GM23338 (cell line): ENCODE measurements around the gene VAMP7. TPM values are rescaled to one million over a fixed set of nuclear protein-coding genes. Genes with fewer than 3 reads are reported as not detected.
"Not testable (repeated sequence)": the region's sequence is repeated elsewhere in the genome, so short reads cannot be mapped to it uniquely, and the experiment has no call there.

Experiments
- ATAC-seq: fragments of 200-7000 bp; cut with Tn5 transposase; 3 replicates; pipeline ENCODE4 v1.9.1; 2020
- DNase-seq: peaks from one replicate; pipeline ENCODE4 v3.0.0-alpha.2; 2015; ENCODE audit warnings: low spot score
- H2AFZ ChIP-seq: fragments of 200-600 bp; sonication (generic); 2 replicates; pipeline ENCODE4 v1.8.0; 2016; ENCODE audit warnings: antibody characterized with exemption, mild to moderate bottlenecking, moderate library complexity
- H3F3A ChIP-seq: fragments of 200-600 bp; sonication (generic); replicated peaks from 2 replicates; pipeline ENCODE4 v1.8.0; 2017; ENCODE audit warnings: antibody characterized with exemption, mixed run types, low read depth
- H3K27ac ChIP-seq: fragments of 200-600 bp; sonication (generic); 2 replicates; pipeline ENCODE4 v1.6.1; 2016; ENCODE audit warnings: low read depth
- H3K27me3 ChIP-seq: fragments of 200-600 bp; sonication (generic); 2 replicates; pipeline ENCODE4 v1.8.0; 2016; ENCODE audit warnings: mild to moderate bottlenecking, mixed run types, moderate library complexity; ENCODE audit not compliant: insufficient read depth
- H3K36me3 ChIP-seq: fragments of 200-600 bp; sonication (generic); 2 replicates; pipeline ENCODE4 v1.8.0; 2016; ENCODE audit warnings: mild to moderate bottlenecking; ENCODE audit not compliant: insufficient read depth
- H3K4me1 ChIP-seq: fragments of 200-600 bp; sonication (generic); 2 replicates; pipeline ENCODE4 v1.8.0; 2016; ENCODE audit warnings: mild to moderate bottlenecking, moderate library complexity; ENCODE audit not compliant: insufficient read depth
- H3K4me2 ChIP-seq: fragments of 200-600 bp; sonication (generic); 2 replicates; pipeline ENCODE4 v1.7.1; 2017; ENCODE audit warnings: mixed run types
- H3K4me3 ChIP-seq: fragments of 200-600 bp; sonication (generic); 2 replicates; pipeline ENCODE4 v1.6.1; 2016; ENCODE audit warnings: mixed run types
- H3K79me2 ChIP-seq: fragments of 200-600 bp; sonication (generic); replicated peaks from 2 replicates; pipeline ENCODE4 v1.8.0; 2017; ENCODE audit warnings: mild to moderate bottlenecking; ENCODE audit not compliant: insufficient read depth
- H3K9me2 ChIP-seq: fragments of 200-600 bp; sonication (generic); 2 replicates; pipeline ENCODE4 v1.8.0; 2017; ENCODE audit not compliant: insufficient read depth
- H4K20me1 ChIP-seq: fragments of 200-600 bp; sonication (generic); replicated peaks from 2 replicates; pipeline ENCODE4 v1.8.0; 2017; ENCODE audit warnings: mild to moderate bottlenecking; ENCODE audit not compliant: insufficient read depth
- H3K27ac Mint-ChIP-seq: 2 replicates; pipeline ENCODE4 v1.8.0; 2020; ENCODE audit warnings: inconsistent platforms, mild to moderate bottlenecking, moderate library complexity, mixed read lengths
- H3K27me3 Mint-ChIP-seq: 3 replicates; pipeline ENCODE4 v1.8.0; 2022; ENCODE audit warnings: low read depth, mild to moderate bottlenecking, moderate library complexity, mixed read lengths, inconsistent platforms; ENCODE audit not compliant: insufficient read depth, poor library complexity
- H3K36me3 Mint-ChIP-seq: 3 replicates; pipeline ENCODE4 v1.8.0; 2021; ENCODE audit warnings: low read depth, mild to moderate bottlenecking, inconsistent platforms, moderate library complexity, mixed read lengths
- H3K4me1 Mint-ChIP-seq: 3 replicates; pipeline ENCODE4 v1.8.0; 2020; ENCODE audit warnings: mild to moderate bottlenecking, inconsistent platforms, mixed read lengths
- H3K4me3 Mint-ChIP-seq: 3 replicates; pipeline ENCODE4 v1.8.0; 2021; ENCODE audit warnings: moderate library complexity, mild to moderate bottlenecking, inconsistent platforms, mixed read lengths
- H3K9me3 Mint-ChIP-seq: 3 replicates; pipeline ENCODE4 v1.8.0; 2020; ENCODE audit warnings: moderate library complexity, mild to moderate bottlenecking, inconsistent platforms, mixed read lengths
- STAT1 ChIP-seq: IDR thresholded peaks from one replicate; pipeline ENCODE4 v1.6.1; 2016; ENCODE audit warnings: antibody characterized with exemption; ENCODE audit not compliant: unreplicated experiment
- ZNF114 ChIP-seq: fragments of 250-450 bp; sonication (Bioruptor Pico); IDR thresholded peaks from 2 replicates; pipeline ENCODE4 v1.5.0; 2020; ENCODE audit warnings: mild to moderate bottlenecking, moderate library complexity
- polyA plus RNA-seq: library from polyadenylated mRNA; unstranded; fragments of >200 nt; fragmentation: Nextera tagmentation; extraction: Ambion mirVana; gene quantifications from 2 replicates; pipeline ENCODE4 v1.2.1, GENCODE V29; 2016
- total RNA-seq: library from RNA; depleted of rRNA; stranded (reverse); fragments of >200 nt; shearing (Covaris generic); gene quantifications from 2 replicates; pipeline ENCODE4 v1.2.3, GENCODE V29; 2014
- TF ChIP-seq, protein P1 (sequence below), 2 experiments: fragments of 200-600 bp in 1 of 2; sonication (generic) in 1 of 2; conservative IDR thresholded peaks; 2 replicates each; pipeline versions ENCODE4 v1.5.1 to v1.6.1; 2016 to 2017; ENCODE audit warnings: antibody characterized with exemption in 2 of 2, low read depth in 2 of 2, mild to moderate bottlenecking in 2 of 2, moderate library complexity in 1 of 2

The VAMP7 gene
- total and polyA plus RNA-seq, 2 experiments from 2014 or later = 14.0 to 22.7 TPM

DNA sequence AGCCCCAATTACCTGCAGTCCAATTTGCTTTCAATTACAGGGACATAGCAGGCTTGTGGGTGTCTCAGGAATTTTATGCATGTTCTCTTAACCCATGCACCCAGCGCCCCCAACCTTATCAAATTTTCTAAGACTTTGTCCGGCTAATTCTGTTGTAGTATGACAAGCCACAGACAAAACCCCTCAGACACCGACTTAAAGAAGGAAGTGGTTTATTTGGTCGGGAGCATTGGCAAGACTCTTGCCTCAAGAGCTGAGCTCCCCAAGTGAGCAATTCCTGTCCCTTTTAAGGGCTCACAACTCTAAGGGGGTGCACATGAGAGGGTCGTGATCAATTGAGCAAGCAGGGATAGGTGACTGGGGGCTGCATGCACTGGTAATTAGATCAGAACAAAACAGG lies 87.6 kb downstream of the VAMP7 start:
- Histone ChIP-seq H3K4me2 (no peak overlapping the region), H3K4me1 (no peaks in the 10 kb centered on the region), H3K36me3 (no peaks in the 10 kb centered on the region; the same call in 1 of the 2 replicates), H3K27me3 (no peaks in the 10 kb centered on the region), H4K20me1 (no peaks in the 10 kb centered on the region), H3K4me3 (no peak overlapping the region), H3K79me2 (no peaks in the 10 kb centered on the region), H3K27ac (no peak overlapping the region), H3K9me2 (no peaks in the 10 kb centered on the region), H3F3A (no peaks in the 10 kb centered on the region), H2AFZ (no peak overlapping the region)
- TF ChIP-seq STAT1 (no peak), ZNF114 (no peak)
- TF ChIP-seq, protein P1, sequence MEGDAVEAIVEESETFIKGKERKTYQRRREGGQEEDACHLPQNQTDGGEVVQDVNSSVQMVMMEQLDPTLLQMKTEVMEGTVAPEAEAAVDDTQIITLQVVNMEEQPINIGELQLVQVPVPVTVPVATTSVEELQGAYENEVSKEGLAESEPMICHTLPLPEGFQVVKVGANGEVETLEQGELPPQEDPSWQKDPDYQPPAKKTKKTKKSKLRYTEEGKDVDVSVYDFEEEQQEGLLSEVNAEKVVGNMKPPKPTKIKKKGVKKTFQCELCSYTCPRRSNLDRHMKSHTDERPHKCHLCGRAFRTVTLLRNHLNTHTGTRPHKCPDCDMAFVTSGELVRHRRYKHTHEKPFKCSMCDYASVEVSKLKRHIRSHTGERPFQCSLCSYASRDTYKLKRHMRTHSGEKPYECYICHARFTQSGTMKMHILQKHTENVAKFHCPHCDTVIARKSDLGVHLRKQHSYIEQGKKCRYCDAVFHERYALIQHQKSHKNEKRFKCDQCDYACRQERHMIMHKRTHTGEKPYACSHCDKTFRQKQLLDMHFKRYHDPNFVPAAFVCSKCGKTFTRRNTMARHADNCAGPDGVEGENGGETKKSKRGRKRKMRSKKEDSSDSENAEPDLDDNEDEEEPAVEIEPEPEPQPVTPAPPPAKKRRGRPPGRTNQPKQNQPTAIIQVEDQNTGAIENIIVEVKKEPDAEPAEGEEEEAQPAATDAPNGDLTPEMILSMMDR (conservative IDR thresholded peaks at IDR 0.05; ENCODE audit: low read depth in 2 of 2) = no peak
- peaks cover 95% of the 10 kb centered on the region for H3K9me3 Mint-ChIP-seq
- peaks cover 23% of the 10 kb centered on the region; the same call in 2 of the 3 replicates for H3K36me3 Mint-ChIP-seq
- DNase-seq (no peak), ATAC-seq (no peak)
- no peak overlapping the region for H3K27ac Mint-ChIP-seq
- no peaks in the 10 kb centered on the region for H3K4me1 Mint-ChIP-seq
- H3K4me3 Mint-ChIP-seq = no peak overlapping the region
- peaks cover 5% of the 10 kb centered on the region for H3K27me3 Mint-ChIP-seq

DNA sequence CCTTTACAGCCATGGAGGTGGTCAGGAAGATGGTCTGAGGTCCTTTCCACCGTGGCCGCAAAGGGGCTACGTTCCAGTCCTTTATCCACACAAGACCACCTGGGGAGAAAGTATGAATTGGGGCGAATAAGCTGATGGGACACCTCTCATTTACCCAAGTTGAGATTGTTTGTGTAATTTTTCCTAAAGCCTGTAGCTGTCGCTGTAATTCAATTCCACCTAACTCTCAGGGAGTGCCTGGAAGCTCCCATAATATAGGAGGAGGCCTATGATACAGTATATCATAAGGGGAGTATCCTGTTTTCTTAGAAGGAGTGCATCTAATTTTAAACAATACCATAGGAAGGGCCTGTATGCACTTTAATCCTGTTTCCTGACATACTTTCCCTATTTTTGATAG lies 90.5 kb downstream of the VAMP7 start:
- not testable (repeated sequence) for H4K20me1 ChIP-seq, H3K27ac ChIP-seq, H3K27me3 ChIP-seq, H3K9me2 ChIP-seq, H3K4me1 Mint-ChIP-seq, H3K36me3 ChIP-seq, H3K4me3 ChIP-seq, H3F3A ChIP-seq, H3K4me3 Mint-ChIP-seq, H3K27me3 Mint-ChIP-seq, H2AFZ ChIP-seq, H3K4me1 ChIP-seq, H3K27ac Mint-ChIP-seq, ATAC-seq, H3K4me2 ChIP-seq, H3K79me2 ChIP-seq
- Mint-ChIP-seq H3K36me3 (peaks cover 28% of the 10 kb centered on the region), H3K9me3 (peaks cover 96% of the 10 kb centered on the region)
- TF ChIP-seq, protein P1 (conservative IDR thresholded peaks at IDR 0.05; ENCODE audit: low read depth in 2 of 2) = peak; percentile 29 to 35; a peak in 3 of 4 replicates
- peak; percentile 6 for DNase-seq

DNA sequence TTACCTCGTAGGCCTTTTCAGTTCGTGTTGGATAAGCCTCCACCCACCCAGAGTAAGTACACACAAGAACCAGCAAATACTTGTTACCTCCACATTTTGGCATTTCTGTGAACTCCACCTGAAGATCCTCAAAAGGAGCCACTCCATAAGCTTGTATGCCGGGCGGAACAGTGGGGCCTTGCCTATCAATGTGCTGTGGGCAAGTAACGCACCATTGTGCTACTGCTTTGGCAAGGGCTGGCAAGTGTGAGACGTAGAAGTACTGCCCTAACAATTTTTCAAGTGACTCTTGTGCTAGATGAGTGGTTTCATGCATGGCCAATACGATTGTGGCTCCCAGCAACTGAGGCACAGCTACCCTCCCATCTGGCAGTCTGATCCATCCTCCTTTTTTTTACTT lies 91.1 kb downstream of the VAMP7 start:
- H3F3A ChIP-seq, H3K27ac ChIP-seq, H3K27me3 Mint-ChIP-seq, H3K27ac Mint-ChIP-seq, DNase-seq, ATAC-seq, H3K79me2 ChIP-seq, H3K36me3 ChIP-seq, H3K4me1 ChIP-seq, H3K27me3 ChIP-seq, H3K9me2 ChIP-seq, H3K4me3 Mint-ChIP-seq, H2AFZ ChIP-seq, H4K20me1 ChIP-seq, H3K4me2 ChIP-seq, H3K4me3 ChIP-seq, H3K4me1 Mint-ChIP-seq: not testable (repeated sequence)
- Mint-ChIP-seq H3K36me3 (peaks cover 25% of the 10 kb centered on the region), H3K9me3 (peaks cover 97% of the 10 kb centered on the region)
